HG03066 (cell line): ENCODE measurements around the gene PLS1.
A peak's percentile ranks its signal among the peaks of the same experiment; 100 is the strongest.
"Not testable (repeated sequence)": the region's sequence is repeated elsewhere in the genome, so short reads cannot be mapped to it uniquely, and the experiment has no call there.

Source experiments
- ATAC-seq: cut with Tn5 transposase; IDR thresholded peaks from one replicate; pipeline ENCODE4 v1.9.1; 2021; ENCODE audit warnings: low read depth; ENCODE audit not compliant: unreplicated experiment

The PLS1 gene

DNA sequence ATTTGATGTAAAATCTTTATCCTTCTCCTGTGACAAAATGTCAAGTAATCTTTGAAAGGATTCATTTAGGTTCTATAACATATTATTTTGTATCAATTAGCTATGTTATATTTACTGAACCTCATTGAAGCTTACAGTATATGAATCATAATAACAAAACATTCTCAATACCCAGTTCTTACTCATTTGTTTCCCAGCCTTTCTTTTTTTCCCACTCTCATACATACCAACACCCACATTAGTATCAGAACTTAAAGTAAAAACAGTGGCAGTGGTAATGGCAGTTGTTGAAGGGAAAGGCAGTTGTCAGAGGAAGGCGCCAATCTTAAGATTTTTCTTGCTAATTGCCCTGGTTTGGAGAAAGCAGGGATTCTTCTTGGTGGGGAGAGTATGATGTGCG, 94.4 kb downstream of the PLS1 start:
- ATAC-seq = no peak

GRCh38 chr3:142691527-142691926, 95.3 kb downstream of the PLS1 start:
- ATAC-seq = no peak

DNA sequence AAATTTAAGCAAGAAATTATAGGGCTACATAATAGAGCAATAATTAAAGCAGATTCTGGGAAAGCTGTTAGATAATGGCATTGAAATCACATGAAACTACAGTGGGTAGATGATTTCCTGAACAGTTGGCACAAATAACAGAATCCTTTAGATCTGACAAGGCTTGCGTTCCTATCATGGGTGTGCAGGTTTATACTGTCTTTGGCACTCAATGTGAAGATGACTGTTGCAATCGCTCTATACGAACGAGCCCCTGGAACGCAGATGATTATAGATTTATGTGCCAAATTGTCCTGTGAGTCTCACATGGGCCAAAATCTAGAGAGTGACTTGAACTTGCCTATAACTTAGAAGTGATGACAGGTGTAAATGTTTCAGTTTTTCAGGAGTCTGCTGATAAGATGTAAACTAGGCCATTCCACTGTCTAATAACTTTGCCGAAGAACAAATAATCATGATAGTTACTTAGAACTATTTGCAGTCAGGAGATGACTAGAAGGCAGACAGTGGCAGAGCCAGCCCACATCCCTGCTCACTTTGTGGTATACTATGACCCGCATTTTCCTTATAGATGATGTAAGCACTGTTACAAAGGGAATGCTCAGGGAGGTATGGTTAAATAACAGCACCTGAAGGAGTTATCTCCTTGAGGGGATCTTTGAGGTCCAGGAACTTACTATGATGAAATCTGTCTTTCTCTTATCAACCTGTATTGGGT, 97.1 kb downstream of the PLS1 start:
- no peak for ATAC-seq

DNA sequence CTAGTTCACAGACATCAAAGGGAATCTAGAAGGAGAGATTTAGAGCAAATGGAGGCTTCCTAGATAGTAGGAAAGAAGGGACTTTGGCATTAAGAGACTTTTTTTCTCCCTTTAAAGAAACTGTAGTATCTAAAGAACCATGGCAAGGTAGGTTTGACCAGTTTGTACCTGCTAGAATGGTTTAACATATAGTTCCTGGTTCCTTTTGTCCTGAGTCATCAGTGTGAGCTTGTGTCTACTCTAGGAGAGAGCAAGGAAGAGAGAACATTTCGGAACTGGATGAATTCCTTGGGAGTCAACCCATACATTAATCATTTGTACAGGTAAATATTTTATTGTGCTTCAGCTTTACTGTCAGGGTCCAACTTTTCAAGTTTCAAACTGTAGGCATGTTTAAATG, 98.0 kb downstream of the PLS1 start:
- ATAC-seq = no peak

- ATAC-seq = no peak
Observed at GRCh38 chr3:142705198-142705597, 109.0 kb downstream of the PLS1 start.

DNA sequence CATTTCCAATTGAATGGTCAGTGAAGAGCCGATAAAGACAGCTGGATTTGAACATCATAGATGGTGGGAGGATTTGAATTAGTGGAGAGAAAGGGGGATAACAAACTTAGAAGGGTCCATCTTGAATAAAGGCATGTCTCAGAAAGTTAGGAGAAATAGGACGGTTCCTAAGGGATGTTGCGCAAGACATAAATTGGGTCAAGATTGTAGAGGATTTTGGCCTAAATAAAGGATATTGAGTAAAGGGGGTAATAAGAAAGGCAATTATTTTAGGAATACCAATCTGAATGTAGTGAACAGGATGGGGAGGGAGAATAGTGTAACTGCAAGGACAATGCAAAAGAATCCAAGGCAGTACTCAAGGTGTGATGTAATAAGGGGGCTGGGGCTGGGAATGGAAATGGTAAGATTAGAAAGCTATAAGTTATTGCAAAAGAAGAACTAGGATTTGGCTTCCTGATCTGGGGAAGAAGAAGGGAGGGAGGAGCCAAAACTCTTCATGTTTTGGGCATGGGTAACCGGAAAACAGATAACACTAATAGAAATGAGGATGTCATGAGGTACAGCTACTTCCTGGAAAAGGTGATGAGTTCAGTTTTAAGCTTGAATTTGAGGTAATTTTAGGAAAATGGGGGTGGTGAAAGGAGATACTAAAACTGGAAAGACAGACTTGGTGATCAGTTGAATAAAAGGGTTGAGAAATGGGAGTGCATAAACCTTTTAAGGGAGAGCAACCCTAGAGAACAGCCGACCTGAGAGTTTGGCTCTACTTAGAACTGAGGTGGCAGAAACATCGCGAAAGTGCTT, 110.3 kb downstream of the PLS1 start:
- no peak for ATAC-seq

DNA sequence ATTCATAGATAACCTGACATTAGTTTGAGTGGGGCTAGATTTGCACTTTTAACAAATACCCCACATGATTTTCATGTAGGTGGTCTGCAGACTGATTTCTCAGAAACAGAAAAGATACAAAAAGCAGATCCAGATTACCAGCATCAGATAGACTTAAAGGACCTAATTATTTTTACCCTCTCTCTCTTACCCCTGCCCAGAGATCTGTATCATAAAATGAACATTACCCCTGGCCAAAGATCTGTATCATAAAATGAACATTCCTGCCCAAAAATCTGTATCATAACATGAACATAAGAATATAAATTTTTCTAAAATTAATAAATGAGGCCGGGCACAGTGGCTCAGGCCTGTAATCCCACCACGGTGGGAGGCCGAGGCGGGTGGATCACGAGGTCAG, 113.0 kb downstream of the PLS1 start:
- ATAC-seq = no peak

- not testable (repeated sequence) for ATAC-seq
Observed at GRCh38 chr3:142714882-142715281, 118.7 kb downstream of the PLS1 start.

- no peak for ATAC-seq
Observed at GRCh38 chr3:142716102-142716501, 119.9 kb downstream of the PLS1 start.

DNA sequence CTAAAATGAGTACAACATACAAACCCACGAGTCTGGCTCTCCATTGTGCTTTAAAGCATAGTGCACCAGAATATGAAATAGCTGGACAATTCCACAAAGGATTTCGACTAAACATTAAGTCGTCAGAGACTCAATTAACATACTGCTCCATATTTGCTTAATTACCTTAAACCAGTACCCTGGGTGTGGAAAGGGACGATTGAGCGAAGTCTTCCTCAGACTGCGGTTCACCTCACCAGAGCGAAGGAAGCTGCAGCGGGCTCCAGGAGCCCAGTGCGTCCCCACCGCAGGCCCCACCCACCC, 127.4 kb downstream of the PLS1 start:
- no peak for ATAC-seq

- peak; percentile 92 for ATAC-seq
Observed at GRCh38 chr3:142723968-142724681, 127.9 kb downstream of the PLS1 start, which contains the start of gene TRPC1. TSS of gene TRPC1 (plus strand) at chr3:142724034. CDS start at chr3:142724560, 526 bp downstream.

GRCh38 chr3:142724682-142725356, 128.6 kb downstream of the PLS1 start:
- ATAC-seq = no peak

DNA sequence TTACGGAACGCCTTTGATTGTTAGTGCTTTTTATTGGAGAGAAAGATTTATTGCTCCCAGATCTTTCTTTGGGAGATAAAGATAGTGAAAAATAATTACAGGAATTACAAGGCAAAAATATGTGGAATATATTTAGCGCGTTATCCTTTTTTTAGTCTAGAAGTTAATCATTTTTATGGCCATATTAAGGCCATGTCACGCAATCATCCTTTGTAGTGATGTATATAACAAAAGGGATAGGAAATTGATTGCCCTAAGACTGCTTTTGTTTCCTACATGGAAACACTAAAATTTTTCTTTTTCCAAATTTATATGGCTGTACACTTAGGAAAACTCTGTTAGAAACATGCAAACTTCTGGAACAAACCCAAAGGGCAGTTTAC, 129.2 kb downstream of the PLS1 start:
- no peak for ATAC-seq

DNA sequence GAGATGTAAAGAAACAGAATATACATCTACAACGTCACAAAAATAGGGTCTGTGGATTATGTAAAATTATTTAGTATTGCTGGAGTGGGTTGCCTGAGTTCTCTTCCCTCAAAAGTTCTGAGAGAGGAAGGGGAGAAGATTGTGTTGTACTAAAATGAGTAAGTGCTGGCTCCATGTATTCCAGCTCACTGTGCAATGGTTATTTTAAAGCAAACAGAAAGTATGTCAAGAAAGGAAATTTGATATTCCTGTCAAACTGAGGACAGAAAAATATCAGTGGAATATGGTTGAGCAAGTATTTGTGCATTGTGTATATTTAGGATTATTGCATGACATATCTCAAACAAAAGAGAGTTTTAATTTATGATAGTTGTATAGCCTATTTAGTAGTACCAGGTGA, 129.8 kb downstream of the PLS1 start:
- ATAC-seq = no peak

DNA sequence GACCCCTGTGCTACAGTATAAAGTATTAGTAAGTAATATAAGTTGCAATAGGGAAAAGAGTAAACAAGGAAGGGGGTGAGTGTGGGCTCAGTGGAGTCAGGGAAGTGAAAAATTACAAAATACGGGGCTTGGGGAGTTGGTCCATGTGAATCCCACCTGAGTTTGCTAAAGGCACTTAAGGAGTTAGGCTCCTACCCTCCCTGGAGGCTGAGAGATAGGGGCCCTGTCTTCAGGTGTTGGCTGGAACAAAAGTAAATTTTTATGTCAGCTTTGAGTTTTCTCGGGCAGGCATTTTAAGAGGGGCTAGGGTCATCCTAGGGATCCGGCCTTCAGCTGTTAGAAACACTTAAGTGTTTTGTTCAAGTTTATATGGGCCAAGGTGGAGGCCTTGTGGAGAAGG, 135.9 kb downstream of the PLS1 start:
- no peak for ATAC-seq

DNA sequence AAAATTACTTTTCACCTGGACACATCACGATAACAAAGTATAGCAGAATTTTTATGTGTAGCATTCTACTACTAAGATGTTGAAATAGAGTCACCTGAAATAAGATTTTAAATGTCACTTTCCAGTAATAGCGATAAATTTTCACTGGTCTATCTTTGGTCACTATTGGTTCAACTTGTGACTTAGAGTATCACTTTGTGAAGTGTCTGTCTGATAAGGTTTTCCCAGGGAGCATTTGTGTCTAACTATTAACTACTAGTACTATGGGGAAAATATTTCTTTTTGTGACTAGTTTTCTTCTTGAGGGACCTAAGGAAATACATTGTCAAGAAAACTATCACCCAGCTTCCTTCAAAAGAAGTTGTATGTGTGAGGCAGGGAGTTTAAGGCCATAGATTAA, 138.6 kb downstream of the PLS1 start:
- ATAC-seq = no peak

GRCh38 chr3:142735462-142735861, 139.3 kb downstream of the PLS1 start:
- ATAC-seq = no peak

DNA sequence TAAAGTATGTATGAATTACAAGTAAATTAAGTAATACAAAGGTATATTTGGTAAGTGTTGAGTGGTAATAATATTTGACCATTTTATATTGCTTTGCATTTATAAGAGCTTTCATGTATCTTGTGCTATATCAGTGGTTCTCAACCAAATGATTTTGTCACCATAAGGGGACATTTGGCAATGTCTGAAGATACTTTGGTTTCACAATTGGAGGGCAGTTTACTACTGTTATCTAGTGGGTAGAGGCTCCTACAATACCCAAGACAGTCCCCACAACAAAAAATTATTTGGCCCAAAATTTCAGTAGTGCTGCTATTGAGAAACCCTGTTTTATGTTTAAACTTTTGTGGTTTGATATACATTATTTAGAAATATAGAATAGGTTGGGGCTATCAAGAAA, 142.2 kb downstream of the PLS1 start:
- ATAC-seq = no peak

DNA sequence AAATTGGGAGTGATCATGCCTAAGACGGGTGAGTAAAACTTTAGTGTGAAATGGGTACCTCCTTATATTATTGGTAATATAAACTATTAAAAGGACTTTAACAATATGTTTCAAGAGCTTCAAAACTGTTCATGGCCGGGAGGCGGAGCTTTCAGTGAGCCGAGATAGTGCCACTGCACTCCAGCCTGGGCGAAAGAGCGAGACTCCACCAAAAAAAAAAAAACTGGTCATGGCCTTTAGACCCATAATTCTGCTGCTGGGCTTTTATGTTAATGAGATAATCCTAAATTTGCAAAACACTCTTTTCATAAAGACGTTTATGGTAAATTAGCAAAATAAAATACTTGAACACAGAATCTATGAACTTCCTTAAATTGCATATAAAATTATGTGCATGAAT, 150.5 kb downstream of the PLS1 start:
- ATAC-seq = no peak

- ATAC-seq = not testable (repeated sequence)
Observed at GRCh38 chr3:142750531-142750930, 154.3 kb downstream of the PLS1 start.

DNA sequence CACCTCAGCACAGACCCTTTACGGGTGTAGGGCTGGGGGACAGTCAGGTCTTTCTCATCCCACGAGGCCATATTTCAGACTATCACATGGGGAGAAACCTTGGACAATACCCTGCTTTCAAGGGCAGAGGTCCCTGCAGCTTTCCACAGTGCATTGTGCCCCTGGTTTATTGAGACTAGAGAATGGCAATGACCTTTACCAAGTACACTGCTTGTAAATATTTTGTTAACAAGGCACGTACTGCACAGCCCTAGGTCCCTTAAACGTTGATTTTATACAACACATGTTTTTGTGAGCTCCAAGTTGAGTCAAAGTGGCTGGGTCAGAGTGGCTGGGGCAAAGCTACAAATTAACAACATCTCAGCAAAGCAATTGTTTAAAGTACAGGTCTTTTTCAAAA, 156.4 kb downstream of the PLS1 start:
- not testable (repeated sequence) for ATAC-seq
